Loucy (cell line): ENCODE measurements around the gene LDHB.

ENCODE experiments used
- H2AFZ ChIP-seq: fragments of 200-600 bp; sonication (generic); 2 replicates; pipeline ENCODE4 v1.6.0; 2016; ENCODE audit warnings: antibody characterized with exemption, mild to moderate bottlenecking, low read length, moderate library complexity
- H3F3A ChIP-seq: fragments of 200-600 bp; 2 replicates; pipeline ENCODE4 v1.6.0; 2016; ENCODE audit warnings: antibody characterized with exemption, low read depth, mild to moderate bottlenecking
- H3K27me3 ChIP-seq: fragments of 200-600 bp; sonication (generic); 2 replicates; pipeline ENCODE4 v1.6.1; 2014; ENCODE audit warnings: low read length, mild to moderate bottlenecking; ENCODE audit not compliant: insufficient read depth, poor library complexity, severe bottlenecking
- H3K36me3 ChIP-seq: fragments of 200-600 bp; sonication (generic); 2 replicates; pipeline ENCODE4 v1.6.1; 2016; ENCODE audit warnings: low read length; ENCODE audit not compliant: insufficient read depth
- H3K4me1 ChIP-seq: fragments of 200-600 bp; sonication (generic); 2 replicates; pipeline ENCODE4 v1.5.1; 2014; ENCODE audit warnings: low read length, mild to moderate bottlenecking; ENCODE audit not compliant: insufficient read depth, poor library complexity, severe bottlenecking
- H3K4me2 ChIP-seq: fragments of 200-600 bp; sonication (generic); 2 replicates; pipeline ENCODE4 v1.6.0; 2014; ENCODE audit warnings: antibody characterized with exemption, low read length, low read depth, mild to moderate bottlenecking; ENCODE audit not compliant: poor library complexity, severe bottlenecking
- H3K4me3 ChIP-seq: fragments of 200-600 bp; sonication (generic); 2 replicates; pipeline ENCODE4 v1.5.1; 2014; ENCODE audit warnings: low read length, mild to moderate bottlenecking, mixed read lengths; ENCODE audit not compliant: poor library complexity, severe bottlenecking
- H3K79me2 ChIP-seq: fragments of 200-600 bp; sonication (generic); 2 replicates; pipeline ENCODE4 v1.6.1; 2014; ENCODE audit warnings: low read length; ENCODE audit not compliant: insufficient read depth
- H3K9ac ChIP-seq: fragments of 200-600 bp; sonication (generic); 2 replicates; pipeline ENCODE4 v1.6.0; 2014; ENCODE audit warnings: mild to moderate bottlenecking, low read depth, low read length, moderate library complexity; ENCODE audit not compliant: poor library complexity, severe bottlenecking
- H3K9me2 ChIP-seq: fragments of 200-600 bp; sonication (generic); replicated peaks from 2 replicates; pipeline ENCODE4 v1.6.1; 2016; ENCODE audit warnings: low read depth, low read length, mixed read lengths
- H3K9me3 ChIP-seq: fragments of 200-600 bp; sonication (generic); 2 replicates; pipeline ENCODE4 v1.6.1; 2014; ENCODE audit warnings: mild to moderate bottlenecking, antibody characterized with exemption, low read length, low read depth; ENCODE audit not compliant: insufficient read depth
- H4K20me1 ChIP-seq: fragments of 200-600 bp; sonication (generic); 2 replicates; pipeline ENCODE4 v1.6.0; 2014; ENCODE audit warnings: antibody characterized with exemption, low read length, mild to moderate bottlenecking; ENCODE audit not compliant: insufficient read depth, poor library complexity, severe bottlenecking
- CTCF ChIP-seq: fragments of 200-600 bp; sonication (generic); conservative IDR thresholded peaks from 2 replicates; pipeline ENCODE4 v1.5.1; 2014; ENCODE audit warnings: mild to moderate bottlenecking, antibody characterized with exemption, low read length
- EZH2phosphoT487 ChIP-seq: fragments of 200-600 bp; IDR thresholded peaks from 2 replicates; pipeline ENCODE4 v1.6.1; 2018; ENCODE audit warnings: antibody characterized with exemption, mild to moderate bottlenecking, moderate library complexity, borderline replicate concordance

LDHB gene

GRCh38 chr12:21613931-21614330 is 43.7 kb downstream of the LDHB start:
- TF ChIP-seq CTCF (no peak), EZH2phosphoT487 (no peak)
- H3K9me3 ChIP-seq: no peaks in the 10 kb centered on the region

GRCh38 chr12:21608196-21608595 is 49.4 kb downstream of the LDHB start:
- Histone ChIP-seq H4K20me1 (no peaks in the 10 kb centered on the region), H3K79me2 (no peaks in the 10 kb centered on the region), H3K9me3 (no peaks in the 10 kb centered on the region), H3K9ac (no peak overlapping the region), H2AFZ (peak overlapping the region; percentile 37; the same call in 1 of the 2 replicates), H3K4me2 (no peak overlapping the region), H3K36me3 (no peaks in the 10 kb centered on the region), H3K4me1 (peaks cover 7% of the 10 kb centered on the region), H3K4me3 (no peak overlapping the region), H3K27me3 (no peaks in the 10 kb centered on the region), H3K9me2 (no peaks in the 10 kb centered on the region), H3F3A (no peaks in the 10 kb centered on the region)
- TF ChIP-seq CTCF (no peak), EZH2phosphoT487 (no peak)

More at GRCh38 chr12:21613931-21614330, 43.7 kb downstream of the LDHB start:
- Histone ChIP-seq H3K9me2 (no peaks in the 10 kb centered on the region), H3K4me1 (peaks cover 19% of the 10 kb centered on the region), H2AFZ (no peak overlapping the region), H3F3A (no peaks in the 10 kb centered on the region), H3K4me2 (peak overlapping the region; percentile 43), H4K20me1 (no peaks in the 10 kb centered on the region), H3K9ac (no peak overlapping the region), H3K4me3 (no peak overlapping the region), H3K36me3 (no peaks in the 10 kb centered on the region), H3K79me2 (no peaks in the 10 kb centered on the region), H3K27me3 (no peaks in the 10 kb centered on the region)

GRCh38 chr12:21607701-21608100 is 49.9 kb downstream of the LDHB start:
- no peaks in the 10 kb centered on the region for H3K79me2 ChIP-seq
- H3K36me3 ChIP-seq: no peaks in the 10 kb centered on the region
- no peaks in the 10 kb centered on the region for H3K27me3 ChIP-seq
- no peaks in the 10 kb centered on the region for H3K9me2 ChIP-seq
- peak overlapping the region; percentile 37 for H2AFZ ChIP-seq
- no peaks in the 10 kb centered on the region for H3F3A ChIP-seq
- H3K4me1 ChIP-seq: peaks cover 7% of the 10 kb centered on the region
- no peak overlapping the region for H3K4me2 ChIP-seq
- H4K20me1 ChIP-seq: no peaks in the 10 kb centered on the region
- H3K9ac ChIP-seq: no peak overlapping the region
- H3K9me3 ChIP-seq: no peaks in the 10 kb centered on the region
- TF ChIP-seq EZH2phosphoT487 (no peak), CTCF (peak; percentile 66)
- no peak overlapping the region for H3K4me3 ChIP-seq
